NOMO-1 treated with dmso at 0.1 percent for 144 hours (cell line): ENCODE data around the gene CALML3.

Experiments
- DNase-seq: peaks from one replicate; lab custom pipeline; 2025; ENCODE audit not compliant: unreplicated experiment; lab: John Stamatoyannopoulos, UW

Gene CALML3

DNA sequence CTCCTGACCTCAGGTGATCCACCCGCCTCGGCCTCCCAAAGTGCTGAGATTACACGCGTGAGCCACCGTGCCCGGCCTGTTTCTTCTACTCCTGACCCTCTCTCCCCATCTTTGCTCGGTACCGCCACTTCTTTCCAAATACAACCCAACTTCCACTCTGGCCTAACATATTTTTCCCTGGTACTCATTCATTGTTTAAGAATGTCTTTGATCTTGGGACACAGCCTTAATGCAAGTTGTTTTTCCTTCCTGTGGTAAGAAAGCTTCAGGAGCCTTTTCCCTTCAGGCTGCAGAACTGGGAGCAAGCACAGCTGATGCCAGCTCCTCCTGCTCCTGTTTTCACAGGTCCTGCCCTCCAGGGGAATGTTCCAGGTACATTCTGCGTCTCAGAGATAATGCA lies 13.7 kb downstream of the CALML3 start:
- no peak for DNase-seq

GRCh38 chr10:5538892-5539651 lies 14.3 kb downstream of the CALML3 start:
- no peak for DNase-seq

GRCh38 chr10:5540080-5540479 lies 15.3 kb downstream of the CALML3 start:
- no peak for DNase-seq

- DNase-seq, result no peak
Measured at GRCh38 chr10:5540891-5541290, 16.1 kb downstream of the CALML3 start.

DNA sequence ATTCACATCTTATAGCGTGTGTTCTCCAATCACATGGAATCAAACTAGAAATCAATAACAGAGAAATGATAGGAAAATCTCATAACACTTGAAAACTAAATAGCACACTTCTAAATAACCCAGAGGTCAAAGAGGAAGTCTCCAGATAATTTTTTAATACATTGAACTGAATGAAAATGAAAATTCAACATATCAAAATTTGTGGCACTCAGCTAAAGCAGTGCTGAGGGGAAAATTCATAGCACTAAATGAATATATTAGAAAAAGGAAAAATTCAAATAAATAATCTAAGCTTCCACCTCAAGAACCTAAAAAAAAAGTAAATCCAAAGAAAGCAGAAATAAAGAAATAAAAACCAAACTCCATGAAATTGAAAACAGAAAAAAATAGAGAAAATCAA lies 17.3 kb downstream of the CALML3 start:
- no peak for DNase-seq

GRCh38 chr10:5543623-5544022 lies 18.9 kb downstream of the CALML3 start:
- no peak for DNase-seq

DNA sequence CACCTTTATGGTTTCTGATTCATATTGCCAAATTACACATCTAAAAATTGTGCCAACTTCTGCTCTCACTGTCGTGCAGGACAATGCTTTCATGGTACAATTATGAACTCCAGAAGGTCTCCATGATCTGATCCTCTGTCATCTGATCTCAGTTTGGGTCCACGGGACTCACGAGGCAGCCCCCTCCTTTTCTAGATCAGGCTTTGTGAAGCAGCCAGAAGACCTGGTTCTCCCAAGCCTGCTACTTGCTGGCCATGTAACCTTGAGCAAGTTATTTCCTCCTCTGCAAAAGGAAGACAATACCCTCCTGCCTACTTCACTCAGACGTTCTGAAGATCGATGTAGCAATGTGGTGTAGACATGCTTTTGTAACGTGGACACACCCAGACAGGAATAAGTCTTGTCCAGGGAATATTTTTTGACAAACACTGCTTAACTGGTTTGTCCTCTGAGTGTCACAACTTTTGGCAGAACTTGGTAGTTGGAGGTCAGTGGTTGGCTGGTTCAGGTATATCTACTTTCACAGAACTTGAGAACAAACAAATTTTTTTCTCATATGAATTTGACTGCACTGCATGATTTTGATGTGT lies 19.6 kb downstream of the CALML3 start:
- DNase-seq, result no peak

DNA sequence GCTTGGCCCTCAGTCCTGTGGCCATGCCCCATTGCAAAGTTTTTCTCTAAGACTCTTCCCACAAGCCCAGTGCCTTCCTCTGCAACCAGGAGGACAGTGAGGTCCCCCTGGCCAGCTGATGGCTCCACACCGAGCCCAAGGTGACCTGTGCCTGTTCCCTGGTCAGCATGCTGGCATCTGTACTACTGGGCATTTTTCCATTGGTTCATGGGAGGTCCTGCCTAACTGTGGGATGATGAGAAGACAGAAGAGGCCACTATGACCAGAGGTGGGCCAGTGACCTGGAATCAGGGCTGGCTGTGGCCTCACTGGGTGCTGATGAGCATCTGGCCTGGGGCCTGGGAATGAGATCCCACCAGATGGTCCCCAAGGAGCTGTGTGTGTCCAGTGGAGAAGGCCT lies 20.2 kb downstream of the CALML3 start:
- no peak for DNase-seq

GRCh38 chr10:5545426-5545777 lies 20.6 kb downstream of the CALML3 start:
- DNase-seq, result no peak

DNA sequence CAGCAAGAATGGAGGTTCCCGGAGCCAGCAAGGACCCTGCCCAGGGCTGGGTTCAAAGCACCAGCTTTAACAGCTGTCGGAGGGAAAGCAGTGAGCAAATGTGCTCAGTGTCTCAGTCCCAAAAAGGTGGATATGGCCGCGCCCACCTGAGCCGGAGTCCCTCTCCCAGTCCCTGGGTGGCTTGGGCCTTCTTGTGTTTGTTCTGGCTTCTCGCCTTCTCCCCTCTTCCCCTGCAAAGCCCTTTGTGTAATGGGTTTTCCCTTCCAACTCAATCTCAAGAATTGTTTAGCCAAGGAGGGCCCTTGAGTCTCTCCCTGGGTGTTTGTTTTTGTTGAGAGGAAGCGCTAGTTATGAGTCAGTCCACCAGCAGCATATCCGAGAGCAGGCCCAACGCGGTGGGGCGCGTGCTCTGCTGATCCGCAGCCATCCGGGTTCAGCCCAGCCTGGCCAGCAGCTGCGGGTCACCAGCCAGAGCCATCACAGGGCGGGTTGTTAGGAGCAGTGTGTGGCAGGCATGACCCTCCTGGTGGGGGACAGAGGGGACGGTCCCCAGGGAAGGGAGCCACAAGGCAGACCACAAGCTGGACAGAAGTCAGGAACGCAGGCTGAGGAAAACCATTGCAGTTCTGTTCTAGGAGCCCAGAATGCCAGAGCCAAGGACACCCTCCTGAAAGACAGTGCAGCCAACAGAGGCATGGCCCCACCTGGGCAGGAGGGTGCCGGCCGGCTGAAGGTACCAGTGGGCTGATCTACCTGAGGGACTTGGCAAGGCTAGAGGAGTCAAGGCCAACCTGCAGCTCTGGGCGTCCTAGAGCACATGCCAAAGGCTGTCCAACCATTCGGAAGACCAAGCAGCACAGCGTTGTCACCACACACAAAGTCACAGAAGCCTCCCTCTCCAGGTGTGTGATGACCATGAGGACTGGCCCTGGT lies 21.3 kb downstream of the CALML3 start:
- no peak for DNase-seq

DNA sequence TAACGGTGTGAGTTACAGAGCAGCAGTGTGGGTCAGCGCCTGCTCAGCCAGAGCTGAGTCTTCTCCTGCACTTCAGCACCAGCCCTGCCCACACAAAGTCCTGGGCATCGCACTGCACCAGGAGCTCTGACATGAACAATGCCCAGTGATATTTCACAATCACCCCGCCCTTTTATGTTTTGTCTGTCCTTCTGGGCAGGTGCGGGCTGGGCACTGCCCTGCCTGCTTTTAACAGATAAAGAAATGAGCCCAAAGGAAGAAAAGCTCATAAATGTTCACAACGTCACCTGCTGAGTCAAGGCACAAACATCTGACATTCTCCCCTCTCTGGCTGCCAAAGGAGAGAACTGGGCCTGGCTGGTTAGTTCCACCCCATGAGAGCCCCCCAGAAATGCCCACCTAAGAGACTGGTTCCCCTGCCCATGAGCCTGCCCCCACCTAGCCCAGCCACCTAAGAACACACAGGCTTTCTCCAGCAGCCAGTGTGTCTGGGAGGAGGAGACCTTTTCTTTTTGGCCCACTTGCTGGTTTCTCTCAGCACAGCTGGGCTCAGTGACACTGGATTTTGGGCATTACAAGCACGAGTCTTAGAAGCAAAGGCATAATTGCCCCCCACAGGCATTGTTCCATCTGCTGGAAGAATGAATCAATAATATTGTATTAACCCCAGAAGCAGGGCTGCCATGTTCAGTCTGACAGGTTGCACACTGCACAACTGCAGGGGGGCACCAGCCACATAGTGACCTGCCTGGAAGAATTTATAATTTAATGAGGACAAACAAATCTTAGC lies 22.3 kb downstream of the CALML3 start:
- no peak for DNase-seq

DNA sequence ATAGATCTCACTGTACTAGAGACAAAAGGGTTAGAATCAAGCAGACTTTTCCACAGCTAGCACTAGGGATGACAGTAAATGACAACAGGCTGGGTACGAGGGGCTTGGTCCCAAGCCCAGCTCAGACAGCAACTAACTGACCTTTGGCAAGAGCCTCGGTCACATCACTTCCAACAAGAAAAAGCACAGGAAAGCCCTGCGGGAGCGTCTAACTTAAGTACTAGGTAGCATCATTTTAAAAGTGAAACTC lies 22.8 kb downstream of the CALML3 start:
- no peak for DNase-seq

DNA sequence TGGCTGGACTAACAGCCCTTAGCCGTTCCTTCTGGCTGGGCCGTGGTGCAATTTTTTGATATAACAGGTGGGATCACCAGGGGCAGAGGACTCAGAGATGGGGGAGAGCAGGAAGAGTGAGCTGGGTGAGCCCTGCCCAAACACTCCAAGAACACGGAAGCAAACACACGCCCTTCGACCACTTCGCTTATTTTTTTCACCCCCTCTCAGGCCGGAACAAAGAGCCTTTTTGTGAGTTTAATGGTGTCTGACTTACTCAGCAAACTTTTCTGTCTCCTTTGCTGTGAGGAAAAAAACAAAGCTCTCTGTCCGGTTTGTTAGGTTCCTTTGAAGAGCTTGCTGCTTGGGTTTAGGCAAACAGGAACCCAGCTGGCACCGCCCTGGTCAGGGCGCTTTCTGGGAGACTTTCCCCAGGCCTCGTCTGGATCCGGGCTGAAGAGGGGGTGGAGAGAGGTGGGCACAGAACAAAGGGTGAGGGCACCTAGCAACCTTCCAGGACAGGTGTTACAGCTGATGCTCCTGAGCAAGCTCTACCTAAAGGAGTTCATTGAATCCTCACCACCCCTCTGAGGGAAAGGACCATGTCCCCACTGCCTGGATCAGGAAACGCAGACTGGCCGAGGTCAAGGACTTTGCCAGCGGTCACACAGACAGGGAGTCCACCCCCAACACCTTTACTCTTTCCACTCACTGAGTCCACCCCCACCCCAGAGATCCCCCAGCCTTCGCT lies 23.3 kb downstream of the CALML3 start:
- DNase-seq, result no peak

DNA sequence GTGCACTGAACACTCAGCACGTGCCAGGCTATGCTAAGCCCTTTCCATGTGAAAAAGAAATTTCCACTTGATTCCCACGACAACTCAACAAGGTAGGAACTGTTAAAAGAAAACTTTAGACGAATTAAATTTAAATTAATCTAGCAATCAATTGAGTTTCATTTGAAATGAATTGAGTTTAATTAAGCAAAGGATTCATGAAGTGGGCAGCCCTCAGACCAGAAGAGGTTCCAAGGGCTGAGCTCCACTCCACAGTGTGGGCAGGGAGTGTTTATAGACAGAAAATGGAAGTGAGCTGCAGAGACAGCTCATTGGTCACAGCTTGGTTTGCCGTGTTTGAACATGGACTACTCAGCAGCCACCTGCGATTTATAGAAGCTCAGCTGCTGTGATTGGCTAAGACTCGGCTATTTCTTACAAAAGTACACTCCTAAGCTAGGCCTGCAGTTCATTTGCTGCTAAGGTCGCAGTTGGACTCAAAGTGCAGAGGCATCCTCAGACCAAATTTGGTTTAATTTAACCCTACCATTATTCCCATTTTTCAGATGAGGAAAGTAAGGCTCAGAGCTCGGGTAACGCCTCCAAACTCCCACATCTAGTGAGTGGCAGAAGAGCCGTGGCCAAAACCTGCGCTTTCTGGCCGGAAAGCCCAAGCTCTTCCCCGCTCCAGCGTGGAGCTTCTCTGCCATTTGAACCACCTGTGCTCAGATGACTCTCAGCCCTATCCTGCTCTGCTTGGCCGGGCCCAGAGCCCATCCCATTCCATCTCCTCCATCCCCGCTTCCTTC lies 24.9 kb downstream of the CALML3 start:
- no peak for DNase-seq

DNA sequence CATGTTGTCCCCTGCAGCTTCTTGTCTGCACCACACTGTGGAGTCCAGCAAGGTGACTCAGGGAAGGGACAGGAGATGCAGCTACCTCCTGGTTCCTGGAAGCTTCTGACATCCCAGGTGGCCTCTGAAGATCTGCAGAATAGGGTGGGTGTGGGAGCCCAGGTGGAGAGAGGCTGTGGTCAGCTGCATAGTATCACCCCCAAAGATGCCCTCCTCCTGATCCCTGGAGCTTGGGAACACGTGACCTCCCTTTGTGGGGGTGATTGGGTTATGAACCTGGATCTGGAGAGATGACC lies 25.4 kb downstream of the CALML3 start:
- no peak for DNase-seq

- no peak for DNase-seq
Measured at GRCh38 chr10:5550621-5551530, 26.1 kb downstream of the CALML3 start.

DNA sequence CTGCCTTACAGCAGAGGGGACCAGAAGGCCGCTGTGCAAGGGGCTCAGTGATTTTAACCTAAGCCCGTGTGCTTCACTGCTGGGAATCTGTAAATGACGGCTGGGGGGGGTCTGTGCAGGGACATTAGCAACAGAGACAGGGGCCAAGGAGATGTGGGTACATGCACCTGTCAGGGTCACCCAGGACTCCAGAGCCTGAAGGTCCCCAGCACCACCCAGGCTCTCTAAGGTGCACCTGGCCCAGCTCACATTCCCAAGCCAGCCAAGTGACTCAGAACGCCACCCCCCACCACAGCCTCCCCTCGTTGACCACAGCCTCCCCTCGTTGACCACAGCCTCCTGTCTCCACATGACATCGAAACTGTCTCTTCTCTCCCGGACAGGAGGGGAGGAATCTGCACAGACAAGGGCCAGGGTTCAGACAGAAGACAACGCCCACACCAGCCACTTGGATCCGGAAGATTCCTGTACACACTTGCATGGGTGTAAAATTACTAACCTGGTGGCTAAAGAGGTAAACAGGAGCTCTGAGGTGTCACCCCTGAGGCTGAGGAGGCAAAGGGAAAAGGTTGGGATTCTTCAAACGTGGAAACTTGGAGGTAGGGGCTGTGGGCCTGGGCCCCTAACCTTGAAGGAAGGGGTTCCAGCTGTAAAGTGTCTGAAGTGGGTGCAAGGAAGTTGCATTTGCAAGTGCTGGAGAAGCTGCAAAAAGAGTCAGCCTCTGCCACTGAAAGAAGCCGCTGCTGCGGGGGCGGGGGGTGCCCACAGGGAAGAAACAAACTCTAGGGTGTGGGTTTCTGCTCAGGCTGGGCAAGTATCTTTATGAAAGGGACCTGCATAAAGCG lies 27.0 kb downstream of the CALML3 start:
- no peak for DNase-seq
